Neural progenitor cell (in vitro differentiated cells): ENCODE results near the gene PLA2G4D.

Experiments used
- CTCF ChIP-seq: fragments of 200-600 bp; sonication (generic); IDR thresholded peaks from 2 replicates; pipeline ENCODE4 v1.5.1; 2017; ENCODE audit warnings: antibody characterized with exemption, mild to moderate bottlenecking
- EZH2 ChIP-seq: fragments of 200-600 bp; sonication (generic); IDR thresholded peaks from 2 replicates; pipeline ENCODE4 v1.6.1; 2017; ENCODE audit warnings: antibody characterized with exemption, mild to moderate bottlenecking, moderate library complexity
- EZH2phosphoT487 ChIP-seq: fragments of 200-600 bp; sonication (generic); IDR thresholded peaks from 2 replicates; pipeline ENCODE4 v1.6.1; 2017; ENCODE audit warnings: antibody characterized with exemption

- TF ChIP-seq CTCF (no peak), EZH2 (no peak), EZH2phosphoT487 (no peak)
Observed at GRCh38 chr15:42072141-42072685, 22.1 kb downstream of the PLA2G4D start.
